Stimulated activated CD8-positive, alpha-beta memory T cell treated with anti-CD3 and anti-CD28 coated beads, Interleukin-7, amount 100 ng/mL, for 24 hours (primary cell): ENCODE measurements around the gene LRP1B.
"Not testable (repeated sequence)": the region's sequence is repeated elsewhere in the genome, so short reads cannot be mapped to it uniquely, and the experiment has no call there.

ENCODE experiments used
- DNase-seq: peaks from one replicate; pipeline ENCODE4 v3.0.0-alpha.2; 2020; ENCODE audit warnings: low read depth

LRP1B gene

DNA sequence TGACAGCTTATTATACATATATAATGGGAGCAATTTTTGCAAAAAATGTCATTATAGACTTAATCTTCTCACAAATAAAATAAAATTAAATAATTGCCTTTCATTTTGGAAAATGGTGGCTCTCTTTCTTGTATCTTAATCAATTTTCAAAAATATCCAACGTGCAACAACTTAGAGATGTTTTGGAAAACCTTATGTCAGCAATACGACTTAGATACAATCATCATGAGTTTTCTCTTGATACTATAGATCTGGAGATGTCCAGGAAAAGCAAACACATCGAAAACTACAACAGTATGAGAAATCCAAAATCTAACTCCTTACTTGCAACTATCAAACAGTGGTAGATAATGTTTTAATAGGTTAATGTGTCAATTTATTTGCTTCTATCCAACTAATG lies 1529.0 kb downstream of the LRP1B start:
- no peak for DNase-seq

DNA sequence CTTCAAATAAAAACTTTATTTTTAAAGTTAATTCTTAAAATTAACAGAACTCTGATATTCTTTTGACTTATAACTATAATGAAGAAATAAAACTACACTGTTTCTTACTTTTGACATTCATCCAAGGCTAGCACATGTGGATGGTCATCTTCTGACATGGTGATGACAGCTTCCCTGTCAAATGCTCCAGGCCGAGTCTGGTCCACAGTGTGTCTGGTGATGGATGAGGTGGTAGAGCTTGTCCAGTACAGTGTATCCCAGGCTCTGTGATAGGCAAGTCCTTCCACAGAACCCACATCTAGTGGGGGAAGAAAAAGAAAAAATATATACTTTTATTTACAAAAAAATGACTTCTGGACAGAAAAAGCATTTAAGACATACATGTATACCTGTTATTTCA lies 1529.5 kb downstream of the LRP1B start:
- DNase-seq = no peak

DNA sequence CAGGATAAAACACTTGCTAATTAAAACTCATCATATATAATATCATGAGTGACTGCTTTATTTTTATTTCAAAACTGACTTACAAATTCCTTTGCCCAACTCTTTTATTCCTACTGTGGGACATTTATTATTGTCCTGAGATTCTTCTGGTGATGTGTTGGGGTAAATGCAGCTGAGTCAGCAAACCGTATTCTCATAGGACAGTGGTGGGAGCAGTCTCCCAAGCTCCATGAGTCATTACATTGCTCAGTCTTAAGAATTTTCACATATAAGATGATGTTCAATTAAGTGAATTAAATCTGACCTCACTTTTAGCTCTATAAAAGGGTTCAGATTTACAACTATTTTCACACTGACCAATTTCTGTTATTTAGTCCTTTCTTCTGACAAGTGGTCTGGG lies 1530.7 kb downstream of the LRP1B start:
- DNase-seq = no peak

GRCh38 chr2:140597836-140598235 lies 1533.0 kb downstream of the LRP1B start:
- no peak for DNase-seq

- DNase-seq = no peak
Measured at GRCh38 chr2:140597205-140597604, 1533.6 kb downstream of the LRP1B start.

GRCh38 chr2:140596447-140596846 lies 1534.4 kb downstream of the LRP1B start:
- no peak for DNase-seq

DNA sequence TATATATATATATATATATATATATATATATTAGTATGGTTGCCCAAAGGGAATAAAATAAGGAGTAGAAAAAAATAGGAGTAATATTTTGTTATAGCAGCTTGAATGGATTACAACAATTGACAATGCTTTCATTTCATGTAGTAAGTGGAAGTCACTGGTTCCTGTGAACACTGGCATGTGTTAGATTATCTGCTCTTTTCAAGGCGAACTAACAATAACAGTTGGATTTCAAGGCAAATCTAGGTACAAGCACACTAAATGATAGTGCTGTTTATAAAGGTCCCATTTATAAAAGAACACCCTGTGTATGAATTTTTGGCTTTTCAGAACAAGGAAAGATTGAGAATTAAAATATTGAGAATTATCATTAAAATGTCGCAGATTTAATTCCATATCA lies 1535.7 kb downstream of the LRP1B start:
- DNase-seq = no peak

DNA sequence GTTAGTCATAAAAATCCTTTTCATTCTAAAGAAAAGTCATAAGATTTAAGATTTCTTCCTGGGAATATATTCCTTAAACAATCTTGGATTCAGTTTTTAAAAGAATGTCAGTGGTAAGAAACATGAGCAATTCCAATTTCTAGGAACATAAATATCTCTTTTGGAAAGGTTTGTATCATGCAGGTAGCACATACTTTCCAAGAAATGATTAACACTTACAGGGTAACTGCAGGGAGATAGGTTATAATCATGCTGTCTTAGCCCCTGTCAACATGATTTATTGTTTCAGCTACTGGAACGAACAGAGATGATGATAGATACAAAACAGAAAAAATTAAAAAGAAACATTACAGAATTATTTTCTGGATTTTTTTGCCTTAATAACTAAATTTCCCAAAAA lies 1537.7 kb downstream of the LRP1B start:
- DNase-seq = no peak

GRCh38 chr2:140589696-140590095 lies 1541.1 kb downstream of the LRP1B start:
- DNase-seq = no peak

- DNase-seq = no peak
Measured at GRCh38 chr2:140589273-140589672, 1541.5 kb downstream of the LRP1B start.

- DNase-seq = no peak
Measured at GRCh38 chr2:140586379-140586778, 1544.4 kb downstream of the LRP1B start.

DNA sequence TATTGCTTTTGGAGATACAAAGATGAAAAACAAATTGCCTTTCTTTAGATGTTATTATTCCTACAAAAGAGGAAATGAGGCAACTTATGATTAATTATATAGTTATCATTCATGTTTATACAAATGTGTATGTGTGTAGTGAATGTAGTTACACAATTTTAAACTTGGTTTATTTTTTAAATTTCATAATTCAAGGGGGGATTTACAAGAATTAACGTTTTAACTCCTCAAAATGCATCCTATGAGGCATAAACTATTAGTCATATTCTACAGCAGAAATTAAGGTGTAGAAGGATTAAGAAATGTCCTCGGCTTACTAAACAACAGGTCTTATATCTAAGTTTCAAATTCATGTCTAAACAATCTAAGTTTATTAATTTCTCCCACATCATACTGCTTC lies 1545.8 kb downstream of the LRP1B start:
- DNase-seq = no peak

GRCh38 chr2:140584471-140584870 lies 1546.3 kb downstream of the LRP1B start:
- DNase-seq = no peak

DNA sequence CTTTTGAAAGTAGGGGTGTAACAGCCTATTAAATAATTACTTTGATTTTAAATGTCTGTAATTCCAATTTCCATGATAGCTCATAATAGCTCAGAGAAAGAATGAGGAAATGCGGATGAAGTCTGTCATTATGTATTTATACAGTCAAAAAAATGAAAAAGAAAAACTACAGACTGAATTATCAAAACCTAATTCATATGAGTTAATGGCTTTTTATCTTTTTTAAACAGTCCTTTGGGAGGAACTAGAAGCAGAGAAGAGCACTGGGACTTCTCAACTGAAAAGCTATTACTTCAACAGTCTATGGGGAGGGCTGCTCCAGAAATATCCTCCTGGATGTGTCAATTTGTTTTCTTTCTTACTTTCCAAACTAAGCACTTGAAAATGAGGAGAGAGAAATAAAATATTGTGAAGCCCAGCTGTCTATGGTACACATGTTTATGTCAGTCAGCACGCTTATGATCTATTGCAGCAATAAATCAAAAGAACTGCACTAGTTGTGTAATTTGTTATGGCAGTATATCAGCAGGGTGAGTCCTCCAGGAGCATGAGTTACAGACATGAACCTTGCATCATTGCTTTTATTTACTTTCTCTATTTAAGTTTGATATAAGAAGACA lies 1550.2 kb downstream of the LRP1B start:
- no peak for DNase-seq

GRCh38 chr2:140577453-140577852 lies 1553.4 kb downstream of the LRP1B start:
- DNase-seq = no peak

GRCh38 chr2:140567734-140568133 lies 1563.1 kb downstream of the LRP1B start:
- DNase-seq = no peak

DNA sequence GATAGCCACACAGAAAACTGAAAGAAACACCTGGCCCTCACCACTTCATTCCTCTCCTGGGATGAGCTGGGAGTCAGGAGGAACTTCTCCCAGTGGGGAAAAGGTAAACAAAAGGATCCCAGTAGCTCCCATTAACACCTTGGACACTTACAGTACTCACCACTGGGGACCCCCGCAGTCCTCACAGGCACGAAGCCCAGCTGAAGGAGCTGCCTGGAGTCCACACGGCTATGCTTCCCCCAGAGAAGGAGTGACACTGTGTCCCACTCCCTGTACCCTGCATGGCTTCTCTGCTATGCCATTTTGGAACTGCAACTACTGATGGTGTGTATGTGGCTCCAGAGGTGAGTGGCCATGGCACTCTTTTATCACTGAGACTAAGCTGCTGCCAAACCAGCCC lies 1565.1 kb downstream of the LRP1B start:
- no peak for DNase-seq

- DNase-seq = no peak
Measured at GRCh38 chr2:140555701-140556100, 1575.1 kb downstream of the LRP1B start.

GRCh38 chr2:140552634-140553033 lies 1578.2 kb downstream of the LRP1B start:
- DNase-seq = no peak

DNA sequence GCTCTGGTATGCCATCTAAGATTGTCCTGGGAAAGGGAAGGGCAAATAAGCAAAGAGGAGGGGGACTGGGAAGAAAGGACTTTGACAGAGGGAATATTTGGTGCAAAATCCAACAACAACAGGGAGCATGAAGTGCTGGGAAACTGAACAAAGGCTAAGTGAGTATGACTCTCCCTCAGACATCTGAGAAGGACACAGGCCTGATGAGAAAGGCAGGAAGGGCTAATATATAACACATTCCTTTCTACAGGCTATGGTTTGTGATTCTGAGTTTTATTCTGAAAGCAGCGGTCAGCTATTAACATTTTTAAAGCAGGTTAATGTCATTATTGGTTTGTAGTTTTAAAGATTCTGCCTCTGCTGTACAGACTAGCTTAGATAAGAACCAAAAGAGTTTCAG lies 1579.5 kb downstream of the LRP1B start:
- DNase-seq = no peak

DNA sequence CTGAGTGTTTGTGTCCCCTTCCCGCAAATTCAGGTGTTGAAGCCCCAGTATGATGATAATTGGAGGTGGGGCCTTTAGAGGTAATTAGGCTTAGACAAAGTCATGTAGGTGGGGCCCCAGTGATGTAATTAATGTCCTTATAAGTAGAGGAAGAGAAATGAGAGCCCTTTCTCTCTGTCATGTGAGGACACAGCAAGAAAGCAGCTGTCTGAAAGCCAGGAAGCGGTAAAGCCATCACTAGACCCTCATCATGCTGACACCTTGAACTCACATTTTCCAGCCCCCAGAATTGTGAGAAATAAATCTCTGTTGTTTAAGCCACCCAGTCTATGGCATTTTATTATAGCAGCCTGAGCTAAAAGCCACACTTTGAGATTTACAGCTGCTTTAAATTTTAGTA lies 1580.0 kb downstream of the LRP1B start:
- no peak for DNase-seq

DNA sequence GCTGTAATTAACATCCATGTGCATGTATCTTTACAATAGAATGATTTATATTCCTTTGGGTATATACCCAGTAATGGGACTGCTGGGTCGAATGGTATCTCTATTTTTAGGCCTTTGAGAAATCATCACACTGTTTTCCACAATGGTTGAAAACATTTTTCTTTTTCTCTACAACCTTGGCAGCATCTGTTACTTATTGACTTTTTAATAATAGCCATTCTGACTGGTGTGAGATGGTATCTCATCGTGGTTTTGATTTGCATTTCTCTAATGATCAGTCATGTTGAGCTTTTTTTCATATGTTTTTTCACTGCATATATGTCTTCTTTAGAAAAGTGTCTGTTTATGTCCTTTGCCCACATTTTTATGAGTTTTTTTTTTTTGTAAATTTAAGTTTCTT lies 1586.0 kb downstream of the LRP1B start:
- not testable (repeated sequence) for DNase-seq

DNA sequence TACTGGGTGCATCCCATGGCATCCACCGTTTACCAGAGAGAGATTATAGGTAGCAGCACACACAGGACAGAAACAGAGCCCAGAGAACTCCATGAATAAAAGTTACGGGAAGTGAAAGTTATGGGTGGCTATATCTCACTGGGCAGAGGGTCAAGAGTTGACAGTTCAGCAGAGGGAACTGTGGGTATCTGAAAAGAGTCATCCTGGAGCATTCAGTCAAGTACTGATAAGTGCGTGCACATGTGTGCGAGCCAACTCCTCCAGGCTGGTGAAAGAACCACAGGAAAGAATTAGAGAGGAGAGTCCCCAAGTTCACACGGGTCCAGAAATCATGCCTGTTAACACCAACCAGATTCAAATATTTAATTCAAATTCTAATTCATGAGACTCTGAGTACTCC lies 1588.2 kb downstream of the LRP1B start:
- no peak for DNase-seq

DNA sequence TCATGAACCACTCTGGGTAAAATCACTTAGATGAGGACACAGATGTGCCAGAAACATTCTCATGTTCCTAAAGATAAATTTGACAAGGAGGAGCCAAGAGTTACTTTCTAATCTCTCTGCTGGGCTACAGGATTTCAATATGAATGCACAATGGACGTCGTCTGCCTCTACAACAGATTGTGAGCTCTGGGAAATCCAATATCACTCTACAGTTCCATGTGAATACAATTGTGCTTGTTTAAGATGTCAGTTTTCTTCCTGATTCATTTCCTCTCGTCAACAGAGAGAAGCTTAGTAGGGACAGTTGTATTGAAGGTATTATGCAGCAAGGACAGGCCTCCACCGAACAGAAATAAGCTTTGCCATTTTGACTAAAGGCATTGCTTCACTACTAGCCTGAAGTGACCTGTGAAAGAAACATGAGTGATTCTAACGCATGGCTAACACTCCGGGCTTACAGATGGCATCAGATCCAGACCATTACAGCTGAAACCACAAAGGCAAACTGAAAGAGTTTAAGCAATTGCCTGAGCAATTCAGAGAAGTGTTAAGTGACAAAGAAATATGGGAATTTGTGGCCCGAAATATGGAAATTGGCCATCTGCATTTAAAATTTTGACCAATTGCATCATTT lies 1591.5 kb downstream of the LRP1B start:
- DNase-seq = no peak
